K562 treated with DMSO at 1 percent for 24 hours (cell line): ENCODE results near the gene ACADM. TPM values are rescaled to one million over a fixed set of nuclear protein-coding genes. Genes with fewer than 3 reads are reported as not detected.

ENCODE experiments used
- total RNA-seq: library from RNA; unstranded; fragments of 300-600 nt; gene quantifications from 2 replicates; pipeline ENCODE4 v1.2.3, GENCODE V29; 2022; ENCODE audit warnings: low read depth; ENCODE audit not compliant: insufficient read depth

ACADM gene
- total RNA-seq, result 42.0 and 42.2 TPM in 2 replicates

DNA sequence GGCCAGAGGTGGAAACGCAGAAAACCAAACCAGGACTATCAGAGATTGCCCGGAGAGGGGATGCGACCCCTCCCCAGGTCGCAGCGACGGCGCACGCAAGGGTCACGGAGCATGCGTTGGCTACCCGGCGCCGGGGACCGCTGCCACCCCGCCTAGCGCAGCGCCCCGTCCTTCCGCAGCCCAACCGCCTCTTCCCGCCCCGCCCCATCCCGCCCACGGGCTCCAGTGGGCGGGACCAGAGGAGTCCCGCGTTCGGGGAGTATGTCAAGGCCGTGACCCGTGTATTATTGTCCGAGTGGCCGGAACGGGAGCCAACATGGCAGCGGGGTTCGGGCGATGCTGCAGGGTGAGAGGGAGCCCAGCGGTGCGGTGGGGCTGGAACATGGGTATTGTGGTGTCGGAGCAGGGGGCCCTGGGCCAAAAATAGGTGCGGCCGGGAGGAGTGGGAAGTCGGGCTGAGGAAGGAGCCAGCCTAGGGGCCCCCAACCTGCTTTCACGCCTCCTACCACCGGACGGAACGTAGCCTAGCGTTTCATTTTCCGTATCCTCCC is at the start of gene ACADM:
ACADM (plus strand) TSS at position 238 of the 551 bp plus-strand sequence; CDS start at position 317, 79 bp downstream.

DNA sequence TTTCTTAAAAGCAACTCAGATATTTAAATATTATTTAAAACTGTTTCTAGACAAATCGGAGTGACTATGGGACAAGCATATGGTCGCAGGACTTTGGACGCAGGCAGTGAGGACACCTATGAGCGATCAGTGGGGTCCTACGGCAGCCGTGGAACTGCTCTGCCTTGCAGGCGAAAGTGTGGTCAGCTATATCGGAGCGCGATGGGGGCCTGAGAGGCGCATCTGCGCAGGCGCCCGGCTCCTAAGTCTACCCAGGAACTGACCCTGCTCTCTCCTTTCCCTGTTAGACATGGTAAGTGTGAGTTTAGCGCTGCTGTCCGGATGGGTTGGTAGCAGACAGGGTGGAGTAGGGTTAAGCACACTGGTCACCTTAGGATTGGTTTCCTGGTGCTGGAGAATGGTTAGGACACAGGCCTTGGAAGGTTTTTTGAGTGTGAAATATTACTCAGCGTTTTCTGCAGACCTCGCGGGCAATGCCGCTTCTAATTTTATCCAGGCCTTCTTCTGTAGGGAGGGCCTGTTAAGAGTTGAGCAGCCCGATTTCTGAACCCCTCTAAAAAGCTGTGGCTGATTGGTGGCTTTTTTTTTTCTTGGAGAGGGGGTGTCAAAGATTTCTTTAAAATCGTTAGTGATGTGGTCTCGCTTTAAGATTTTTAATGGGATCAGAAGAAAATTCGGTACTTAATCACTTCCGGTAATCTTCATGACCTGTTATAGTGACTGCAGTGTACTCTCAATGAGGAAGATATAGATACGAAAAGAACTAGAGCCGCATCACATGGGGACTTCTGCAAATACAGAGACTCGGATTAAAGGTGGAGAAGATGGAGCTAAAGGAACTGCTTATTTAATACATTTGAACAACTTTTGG is 61.7 kb downstream of the ACADM start, which contains the start of gene RABGGTB:
RABGGTB (plus strand) TSS at position 274 of the 871 bp plus-strand sequence; CDS start at position 290, 16 bp downstream.

DNA sequence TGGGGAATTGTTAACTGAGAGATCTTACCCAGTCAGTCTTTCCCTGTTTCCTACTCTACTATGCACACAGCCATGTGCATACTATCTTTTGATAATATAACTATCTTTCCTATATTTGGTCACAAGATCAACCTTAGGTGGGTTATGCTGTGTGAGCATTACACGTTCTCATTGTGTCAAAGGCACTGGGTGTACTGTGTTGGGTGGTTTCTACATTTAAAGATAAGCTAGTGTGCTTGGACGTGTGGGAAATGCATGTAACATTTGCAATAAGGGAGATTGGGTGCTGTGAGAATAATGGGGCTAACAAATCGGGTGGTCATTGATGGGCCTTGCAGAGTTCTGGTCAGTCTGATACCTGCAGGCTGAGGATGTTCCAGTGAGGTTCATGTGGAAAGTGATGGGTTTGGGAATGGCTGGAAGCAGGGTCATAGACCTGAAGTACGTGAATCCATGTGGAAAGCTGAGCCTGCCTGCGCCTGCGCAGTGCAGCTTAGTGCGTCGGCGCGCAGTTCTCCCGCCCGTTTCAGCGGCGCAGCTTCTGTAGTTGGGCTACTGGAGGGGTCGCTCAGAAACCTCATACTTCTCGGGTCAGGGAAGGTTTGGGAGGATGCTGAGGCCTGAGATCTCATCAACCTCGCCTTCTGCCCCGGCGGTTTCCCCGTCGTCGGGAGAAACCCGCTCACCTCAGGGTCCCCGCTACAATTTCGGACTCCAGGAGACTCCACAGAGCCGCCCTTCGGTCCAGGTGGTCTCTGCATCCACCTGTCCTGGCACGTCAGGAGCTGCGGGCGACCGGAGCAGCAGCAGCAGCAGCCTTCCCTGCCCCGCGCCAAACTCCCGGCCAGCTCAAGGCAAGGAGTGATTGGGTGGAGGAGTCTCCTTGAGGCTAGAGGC is 72.1 kb downstream of the ACADM start, which contains the start of gene MSH4:
MSH4 (plus strand) TSS at position 507 of the 897 bp plus-strand sequence; CDS start at position 611, 104 bp downstream.

Other genes with a start within 250 kb of the ACADM start
- gene SLC44A5, start 113.6 kb upstream of the ACADM start, total RNA-seq, result 3.0 and 3.1 TPM in 2 replicates
- 37.7 and 42.1 TPM in 2 replicates for gene RABGGTB, start 61.5 kb downstream of the ACADM start, total RNA-seq
- not detected in 2 replicates for gene MSH4, start 72.2 kb downstream of the ACADM start, total RNA-seq
- not detected in 2 replicates for gene ASB17, start 207.7 kb downstream of the ACADM start, total RNA-seq